ENCODE measurements around the gene WDR27. TPM values are rescaled to one million over a fixed set of nuclear protein-coding genes. Genes with fewer than 3 reads are reported as not detected.

Gene WDR27
- total RNA-seq, 1 donor from 2014 or later: 59.0 TPM

GRCh38 chr6:169635345-169635744, 66.5 kb downstream of the WDR27 start:
- Mint-ChIP-seq H3K27ac (ENCODE audit: unreplicated experiment) (no peak overlapping the region), H3K4me1 (ENCODE audit: unreplicated experiment) (peaks cover 12% of the 10 kb centered on the region), H3K36me3 (ENCODE audit: low read depth, unreplicated experiment) (peaks cover 23% of the 10 kb centered on the region), H3K4me3 (ENCODE audit: unreplicated experiment) (no peak overlapping the region), H3K27me3 (ENCODE audit: unreplicated experiment) (peaks cover 7% of the 10 kb centered on the region), H3K9me3 (ENCODE audit: unreplicated experiment) (no peaks in the 10 kb centered on the region)
- no peak for TF ChIP-seq CTCF (IDR thresholded peaks at IDR 0.05; ENCODE audit: unreplicated experiment)
- no peak for DNase-seq (ENCODE audit: low spot score)

- no peak for DNase-seq (ENCODE audit: low spot score)
Observed at GRCh38 chr6:169632841-169633240, 69.0 kb downstream of the WDR27 start.

GRCh38 chr6:169629256-169629655, 72.6 kb downstream of the WDR27 start:
- no peak for DNase-seq (ENCODE audit: low spot score)
- H3K36me3 Mint-ChIP-seq (ENCODE audit: low read depth, unreplicated experiment): peaks cover 20% of the 10 kb centered on the region

More at GRCh38 chr6:169632841-169633240, 69.0 kb downstream of the WDR27 start:
- Mint-ChIP-seq H3K27me3 (ENCODE audit: unreplicated experiment) (no peaks in the 10 kb centered on the region), H3K4me3 (ENCODE audit: unreplicated experiment) (no peak overlapping the region), H3K36me3 (ENCODE audit: low read depth, unreplicated experiment) (peaks cover 13% of the 10 kb centered on the region), H3K27ac (ENCODE audit: unreplicated experiment) (no peak overlapping the region), H3K9me3 (ENCODE audit: unreplicated experiment) (no peaks in the 10 kb centered on the region), H3K4me1 (ENCODE audit: unreplicated experiment) (peaks cover 12% of the 10 kb centered on the region)
- no peak for TF ChIP-seq CTCF (IDR thresholded peaks at IDR 0.05; ENCODE audit: unreplicated experiment)

GRCh38 chr6:169627736-169628607, 73.9 kb downstream of the WDR27 start:
- Mint-ChIP-seq H3K27me3 (ENCODE audit: unreplicated experiment) (peaks cover 5% of the 10 kb centered on the region), H3K4me1 (ENCODE audit: unreplicated experiment) (no peaks in the 10 kb centered on the region), H3K9me3 (ENCODE audit: unreplicated experiment) (no peaks in the 10 kb centered on the region), H3K36me3 (ENCODE audit: low read depth, unreplicated experiment) (peaks cover 23% of the 10 kb centered on the region), H3K4me3 (ENCODE audit: unreplicated experiment) (no peak overlapping the region), H3K27ac (ENCODE audit: unreplicated experiment) (no peak overlapping the region)
- DNase-seq (ENCODE audit: low spot score): no peak
- no peak for TF ChIP-seq CTCF (IDR thresholded peaks at IDR 0.05; ENCODE audit: unreplicated experiment)

More at GRCh38 chr6:169629256-169629655, 72.6 kb downstream of the WDR27 start:
- no peaks in the 10 kb centered on the region for H3K27me3 Mint-ChIP-seq (ENCODE audit: unreplicated experiment)
- no peak overlapping the region for H3K4me3 Mint-ChIP-seq (ENCODE audit: unreplicated experiment)
- H3K9me3 Mint-ChIP-seq (ENCODE audit: unreplicated experiment): no peaks in the 10 kb centered on the region
- H3K27ac Mint-ChIP-seq (ENCODE audit: unreplicated experiment): no peak overlapping the region
- TF ChIP-seq CTCF (IDR thresholded peaks at IDR 0.05; ENCODE audit: unreplicated experiment): no peak
- H3K4me1 Mint-ChIP-seq (ENCODE audit: unreplicated experiment): no peaks in the 10 kb centered on the region

- peaks cover 5% of the 10 kb centered on the region for H3K27me3 Mint-ChIP-seq (ENCODE audit: unreplicated experiment)
- TF ChIP-seq CTCF (IDR thresholded peaks at IDR 0.05; ENCODE audit: unreplicated experiment): no peak
- peak overlapping the region; percentile 37 for H3K27ac Mint-ChIP-seq (ENCODE audit: unreplicated experiment)
- no peak for DNase-seq (ENCODE audit: low spot score)
- no peak overlapping the region for H3K4me3 Mint-ChIP-seq (ENCODE audit: unreplicated experiment)
- no peaks in the 10 kb centered on the region for H3K9me3 Mint-ChIP-seq (ENCODE audit: unreplicated experiment)
- no peaks in the 10 kb centered on the region for H3K4me1 Mint-ChIP-seq (ENCODE audit: unreplicated experiment)
- peaks cover 20% of the 10 kb centered on the region for H3K36me3 Mint-ChIP-seq (ENCODE audit: low read depth, unreplicated experiment)
Observed at GRCh38 chr6:169626649-169627048, 75.2 kb downstream of the WDR27 start.
